Measurements from ENCODE around the gene PDE5A. TPM values are rescaled to one million over a fixed set of nuclear protein-coding genes. Genes with fewer than 3 reads are reported as not detected.
"Not testable (repeated sequence)": the region's sequence is repeated elsewhere in the genome, so short reads cannot be mapped to it uniquely, and the experiment has no call there.

PDE5A gene
- total RNA-seq, result under 1 TPM; 0.15 to 0.21 TPM

GRCh38 chr4:119628281-119629141 lies at the start of gene PDE5A:
PDE5A (minus strand) TSS chr4:119628804; CDS start chr4:119628671, 133 bp downstream.
- Mint-ChIP-seq H3K9me3 (no peaks in the 10 kb centered on the region), H3K4me1 (peaks cover 28% of the 10 kb centered on the region), H3K4me3 (peak within 1 kb of the TSS; percentile 75), H3K27ac (no peak within 1 kb of the TSS), H3K27me3 (peaks cover 49% of the 10 kb centered on the region), H3K36me3 (ENCODE audit: low read depth) (no peaks in the 10 kb centered on the region)
- ChIA-PET CTCF (interaction anchor here (0.6 to 1.6 kb wide), 15 partner anchors 8 to 653 kb away, joined by 3 to 7 read pairs (median 3); no protein-coding TSS in a partner anchor), POLR2A (interaction anchor here (0.7 kb wide), 1 partner anchor 438 kb away, joined by 3 read pairs; no protein-coding TSS in a partner anchor)
- peak; percentile 77 for DNase-seq

GRCh38 chr4:119676101-119676500 lies 47.5 kb upstream of the PDE5A start:
- Mint-ChIP-seq H3K36me3 (ENCODE audit: low read depth) (no peaks in the 10 kb centered on the region), H3K27me3 (peaks cover 1% of the 10 kb centered on the region), H3K9me3 (no peaks in the 10 kb centered on the region), H3K4me3 (no peak overlapping the region), H3K4me1 (no peaks in the 10 kb centered on the region), H3K27ac (no peak overlapping the region)
- CTCF ChIA-PET, result no interaction called here
- no peak for DNase-seq
- POLR2A ChIA-PET, result no interaction called here

GRCh38 chr4:119675391-119675790 lies 46.8 kb upstream of the PDE5A start:
- Mint-ChIP-seq H3K4me3 (no peak overlapping the region), H3K27me3 (no peaks in the 10 kb centered on the region), H3K27ac (no peak overlapping the region), H3K4me1 (no peaks in the 10 kb centered on the region), H3K36me3 (ENCODE audit: low read depth) (no peaks in the 10 kb centered on the region), H3K9me3 (no peaks in the 10 kb centered on the region)
- CTCF ChIA-PET, result no interaction called here
- no peak for DNase-seq
- POLR2A ChIA-PET, result no interaction called here

- POLR2A ChIA-PET, result no interaction called here
- Mint-ChIP-seq H3K36me3 (ENCODE audit: low read depth) (no peaks in the 10 kb centered on the region), H3K27me3 (no peaks in the 10 kb centered on the region), H3K4me3 (no peak overlapping the region), H3K4me1 (no peaks in the 10 kb centered on the region), H3K9me3 (no peaks in the 10 kb centered on the region), H3K27ac (no peak overlapping the region)
- CTCF ChIA-PET, result interaction anchor here (0.5 kb wide), 1 partner anchor 44 kb away, joined by 3 read pairs; the partner anchor contains the start of gene PDE5A
- DNase-seq, result no peak
Observed at GRCh38 chr4:119672938-119673337, 44.3 kb upstream of the PDE5A start.

GRCh38 chr4:119672086-119672485 lies 43.5 kb upstream of the PDE5A start:
- no peaks in the 10 kb centered on the region for H3K4me1 Mint-ChIP-seq
- no peaks in the 10 kb centered on the region for H3K36me3 Mint-ChIP-seq (ENCODE audit: low read depth)
- H3K27me3 Mint-ChIP-seq, result no peaks in the 10 kb centered on the region
- H3K27ac Mint-ChIP-seq, result no peak overlapping the region
- ChIA-PET POLR2A (no interaction called here), CTCF (no interaction called here)
- no peaks in the 10 kb centered on the region for H3K9me3 Mint-ChIP-seq
- H3K4me3 Mint-ChIP-seq, result no peak overlapping the region
- no peak for DNase-seq

GRCh38 chr4:119671205-119671604 lies 42.6 kb upstream of the PDE5A start:
- POLR2A ChIA-PET, result no interaction called here
- H3K27me3 Mint-ChIP-seq, result peaks cover 4% of the 10 kb centered on the region
- no peaks in the 10 kb centered on the region for H3K9me3 Mint-ChIP-seq
- no peak overlapping the region for H3K4me3 Mint-ChIP-seq
- no peak for DNase-seq
- no peaks in the 10 kb centered on the region for H3K4me1 Mint-ChIP-seq
- CTCF ChIA-PET, result no interaction called here
- no peaks in the 10 kb centered on the region for H3K36me3 Mint-ChIP-seq (ENCODE audit: low read depth)
- H3K27ac Mint-ChIP-seq, result no peak overlapping the region

GRCh38 chr4:119667802-119668201 lies 39.2 kb upstream of the PDE5A start:
- Mint-ChIP-seq H3K36me3 (ENCODE audit: low read depth) (no peaks in the 10 kb centered on the region), H3K4me3 (no peak overlapping the region), H3K27ac (no peak overlapping the region), H3K9me3 (no peaks in the 10 kb centered on the region), H3K27me3 (peaks cover 11% of the 10 kb centered on the region), H3K4me1 (no peaks in the 10 kb centered on the region)
- CTCF ChIA-PET, result interaction anchor here (0.6 kb wide), 1 partner anchor 846 kb away, joined by 4 read pairs; no protein-coding TSS in a partner anchor
- POLR2A ChIA-PET, result no interaction called here
- DNase-seq, result no peak

GRCh38 chr4:119666653-119667091 lies 38.1 kb upstream of the PDE5A start:
- Mint-ChIP-seq H3K27ac (no peak overlapping the region), H3K4me3 (no peak overlapping the region), H3K36me3 (ENCODE audit: low read depth) (no peaks in the 10 kb centered on the region), H3K4me1 (peaks cover 1% of the 10 kb centered on the region), H3K27me3 (peaks cover 14% of the 10 kb centered on the region), H3K9me3 (no peaks in the 10 kb centered on the region)
- DNase-seq, result no peak
- ChIA-PET CTCF (no interaction called here), POLR2A (no interaction called here)

GRCh38 chr4:119665752-119666151 lies 37.1 kb upstream of the PDE5A start:
- ChIA-PET POLR2A (no interaction called here), CTCF (no interaction called here)
- Mint-ChIP-seq H3K27ac (no peak overlapping the region), H3K4me1 (peaks cover 1% of the 10 kb centered on the region), H3K9me3 (no peaks in the 10 kb centered on the region), H3K27me3 (peaks cover 20% of the 10 kb centered on the region), H3K36me3 (ENCODE audit: low read depth) (no peaks in the 10 kb centered on the region), H3K4me3 (no peak overlapping the region)
- no peak for DNase-seq

GRCh38 chr4:119664168-119664907 lies 35.7 kb upstream of the PDE5A start:
- Mint-ChIP-seq H3K36me3 (ENCODE audit: low read depth) (no peaks in the 10 kb centered on the region), H3K9me3 (no peaks in the 10 kb centered on the region), H3K27ac (no peak overlapping the region), H3K4me3 (no peak overlapping the region), H3K27me3 (peaks cover 20% of the 10 kb centered on the region), H3K4me1 (peaks cover 1% of the 10 kb centered on the region)
- POLR2A ChIA-PET, result no interaction called here
- CTCF ChIA-PET, result no interaction called here
- DNase-seq, result no peak

- no peak for DNase-seq
- Mint-ChIP-seq H3K9me3 (no peaks in the 10 kb centered on the region), H3K36me3 (ENCODE audit: low read depth) (no peaks in the 10 kb centered on the region), H3K27ac (no peak overlapping the region), H3K4me1 (peaks cover 1% of the 10 kb centered on the region), H3K27me3 (peaks cover 20% of the 10 kb centered on the region), H3K4me3 (no peak overlapping the region)
- POLR2A ChIA-PET, result no interaction called here
- CTCF ChIA-PET, result no interaction called here
Observed at GRCh38 chr4:119663160-119663788, 34.7 kb upstream of the PDE5A start.

GRCh38 chr4:119662612-119663011 lies 34.0 kb upstream of the PDE5A start:
- DNase-seq; H3K27ac Mint-ChIP-seq; POLR2A ChIA-PET; H3K4me1 Mint-ChIP-seq; H3K4me3 Mint-ChIP-seq; H3K36me3 Mint-ChIP-seq (ENCODE audit: low read depth); CTCF ChIA-PET; H3K9me3 Mint-ChIP-seq: not testable (repeated sequence)
- H3K27me3 Mint-ChIP-seq, result peaks cover 20% of the 10 kb centered on the region

GRCh38 chr4:119661231-119661630 lies 32.6 kb upstream of the PDE5A start:
- peaks cover 16% of the 10 kb centered on the region for H3K27me3 Mint-ChIP-seq
- H3K4me3 Mint-ChIP-seq, result no peak overlapping the region
- H3K9me3 Mint-ChIP-seq, result no peaks in the 10 kb centered on the region
- DNase-seq, result no peak
- ChIA-PET CTCF (no interaction called here), POLR2A (no interaction called here)
- H3K36me3 Mint-ChIP-seq (ENCODE audit: low read depth), result no peaks in the 10 kb centered on the region
- H3K27ac Mint-ChIP-seq, result no peak overlapping the region
- H3K4me1 Mint-ChIP-seq, result peaks cover 1% of the 10 kb centered on the region
